SK-N-SH treated with all-trans-retinoic acid at 6 μM for 48 hours (cell line): ENCODE data around the gene CBLN3.

Experiments used
- ATAC-seq: fragments of 200-7000 bp; cut with Tn5 transposase; 3 replicates; pipeline ENCODE4 v1.9.1; 2020; ENCODE audit warnings: mild to moderate bottlenecking, moderate library complexity
- ARNTL ChIP-seq: fragments of 450-650 bp; formaldehyde crosslinking; IDR thresholded peaks from 2 replicates; pipeline ENCODE4 v1.5.0; 2020; ENCODE audit warnings: low read depth, mild to moderate bottlenecking, moderate library complexity, borderline replicate concordance
- BACH2 ChIP-seq: fragments of 250-450 bp; sonication (Bioruptor Pico); IDR thresholded peaks from 2 replicates; pipeline ENCODE4 v1.9.0; 2021; ENCODE audit warnings: mild to moderate bottlenecking, borderline replicate concordance
- CSDC2 ChIP-seq: fragments of 250-450 bp; sonication (Bioruptor Pico); IDR thresholded peaks from 2 replicates; pipeline ENCODE4 v1.5.0; 2020; ENCODE audit warnings: mild to moderate bottlenecking, moderate library complexity
- ESRRG ChIP-seq: fragments of 250-450 bp; sonication (Bioruptor Pico); IDR thresholded peaks from 2 replicates; pipeline ENCODE4 v1.6.1; 2021; ENCODE audit warnings: mild to moderate bottlenecking
- GLIS3 ChIP-seq: fragments of 250-450 bp; sonication (Bioruptor Pico); IDR thresholded peaks from 2 replicates; pipeline ENCODE4 v1.5.0; 2020; ENCODE audit warnings: mild to moderate bottlenecking, moderate library complexity
- ISL1 ChIP-seq: fragments of 250-450 bp; sonication (Bioruptor Pico); IDR thresholded peaks from 2 replicates; pipeline ENCODE4 v2.1.2; 2022; ENCODE audit warnings: mild to moderate bottlenecking, moderate library complexity
- OSR1 ChIP-seq: fragments of 250-450 bp; sonication (Bioruptor Pico); IDR thresholded peaks from 2 replicates; pipeline ENCODE4 v1.8.0; 2022; ENCODE audit warnings: moderate library complexity, mild to moderate bottlenecking, inconsistent platforms
- PPARA ChIP-seq: fragments of 250-450 bp; sonication (Bioruptor Pico); IDR thresholded peaks from 2 replicates; pipeline ENCODE4 v1.5.0; 2020; ENCODE audit warnings: mild to moderate bottlenecking, borderline replicate concordance
- RARB ChIP-seq: fragments of 250-450 bp; sonication (Bioruptor Pico); IDR thresholded peaks from 2 replicates; pipeline ENCODE4 v1.8.0; 2021; ENCODE audit warnings: mild to moderate bottlenecking, moderate library complexity
- SNAI2 ChIP-seq: fragments of 250-450 bp; sonication (Bioruptor Pico); IDR thresholded peaks from 2 replicates; pipeline ENCODE4 v1.5.0; 2020; ENCODE audit warnings: mild to moderate bottlenecking, moderate library complexity
- TCF4 ChIP-seq: fragments of 250-450 bp; sonication (Bioruptor Pico); IDR thresholded peaks from 2 replicates; pipeline ENCODE4 v1.8.0; 2021; ENCODE audit warnings: mild to moderate bottlenecking, moderate library complexity, borderline replicate concordance
- TOX ChIP-seq: fragments of 250-450 bp; sonication (Bioruptor Pico); IDR thresholded peaks from 2 replicates; pipeline ENCODE4 v1.8.0; 2021; ENCODE audit warnings: mild to moderate bottlenecking, moderate library complexity, borderline replicate concordance
- ZC3H10 ChIP-seq: fragments of 250-450 bp; sonication (Bioruptor Pico); IDR thresholded peaks from 2 replicates; pipeline ENCODE4 v1.5.1; 2021; ENCODE audit warnings: mild to moderate bottlenecking, moderate library complexity
- ZFP3 ChIP-seq: fragments of 250-450 bp; sonication (Bioruptor Pico); IDR thresholded peaks from 2 replicates; pipeline ENCODE4 v1.5.0; 2020; ENCODE audit warnings: mild to moderate bottlenecking, moderate library complexity
- ZFP30 ChIP-seq: fragments of 450-650 bp; formaldehyde crosslinking; IDR thresholded peaks from 2 replicates; pipeline ENCODE4 v1.5.0; 2022; ENCODE audit warnings: mild to moderate bottlenecking, moderate library complexity
- ZNF565 ChIP-seq: fragments of 450-650 bp; formaldehyde crosslinking; conservative IDR thresholded peaks from 2 replicates; pipeline ENCODE4 v1.5.0; 2020; ENCODE audit warnings: low read depth, mild to moderate bottlenecking, moderate library complexity
- ZNF70 ChIP-seq: fragments of 450-650 bp; formaldehyde crosslinking; IDR thresholded peaks from 2 replicates; pipeline ENCODE4 v1.5.0; 2020; ENCODE audit warnings: mild to moderate bottlenecking, moderate library complexity
- TF ChIP-seq, protein P1 (sequence below): fragments of 250-450 bp; sonication (Bioruptor Pico); IDR thresholded peaks from 2 replicates; pipeline ENCODE4 v1.5.1; 2020; ENCODE audit warnings: low read depth, mild to moderate bottlenecking, moderate library complexity
- TF ChIP-seq, protein P2 (sequence below): fragments of 250-450 bp; sonication (Bioruptor Pico); IDR thresholded peaks from 2 replicates; pipeline ENCODE4 v1.8.0; 2021; ENCODE audit warnings: low read depth, mild to moderate bottlenecking, moderate library complexity, borderline replicate concordance
- TF ChIP-seq, protein P3 (sequence below): fragments of 250-450 bp; sonication (Bioruptor Pico); IDR thresholded peaks from 2 replicates; pipeline ENCODE4 v1.8.0; 2020; ENCODE audit warnings: mild to moderate bottlenecking, moderate library complexity, borderline replicate concordance
- TF ChIP-seq, protein P4 (sequence below): fragments of 250-450 bp; sonication (Bioruptor Pico); IDR thresholded peaks from 2 replicates; pipeline ENCODE4 v1.5.1; 2021; ENCODE audit warnings: mild to moderate bottlenecking, moderate library complexity

Gene CBLN3

DNA sequence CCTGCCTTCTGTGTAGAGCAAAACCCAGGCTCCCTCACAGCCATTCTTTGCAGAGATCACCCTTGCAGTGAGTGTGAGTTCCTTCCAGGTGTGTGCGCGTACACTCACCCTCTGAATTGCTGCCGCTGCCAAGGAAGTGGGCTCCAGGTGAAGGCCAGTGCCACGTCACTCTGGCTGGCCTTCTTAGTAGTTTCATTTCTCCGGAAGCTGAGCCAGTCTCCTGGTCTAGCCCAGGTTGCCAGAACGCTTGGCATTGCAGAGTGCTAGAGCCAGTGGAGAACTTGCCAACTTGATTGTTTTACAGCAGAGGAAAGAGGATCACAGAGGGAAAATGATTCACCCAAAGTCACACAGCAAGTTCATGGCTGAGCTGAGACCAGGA lies 11.0 kb downstream of the CBLN3 start:
- TF ChIP-seq ZFP30 (CRISPR knock-in tag) (no peak), ZNF70 (CRISPR knock-in tag) (no peak), ZNF565 (CRISPR knock-in tag) (no peak), PPARA (CRISPR knock-in tag) (no peak)
- TF ChIP-seq, protein P1, sequence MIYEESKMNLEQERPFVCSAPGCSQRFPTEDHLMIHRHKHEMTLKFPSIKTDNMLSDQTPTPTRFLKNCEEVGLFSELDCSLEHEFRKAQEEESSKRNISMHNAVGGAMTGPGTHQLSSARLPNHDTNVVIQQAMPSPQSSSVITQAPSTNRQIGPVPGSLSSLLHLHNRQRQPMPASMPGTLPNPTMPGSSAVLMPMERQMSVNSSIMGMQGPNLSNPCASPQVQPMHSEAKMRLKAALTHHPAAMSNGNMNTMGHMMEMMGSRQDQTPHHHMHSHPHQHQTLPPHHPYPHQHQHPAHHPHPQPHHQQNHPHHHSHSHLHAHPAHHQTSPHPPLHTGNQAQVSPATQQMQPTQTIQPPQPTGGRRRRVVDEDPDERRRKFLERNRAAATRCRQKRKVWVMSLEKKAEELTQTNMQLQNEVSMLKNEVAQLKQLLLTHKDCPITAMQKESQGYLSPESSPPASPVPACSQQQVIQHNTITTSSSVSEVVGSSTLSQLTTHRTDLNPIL (CRISPR knock-in tag): no peak
- ATAC-seq: peak; percentile 37

GRCh38 chr14:24417832-24418491 lies 11.5 kb downstream of the CBLN3 start:
- ATAC-seq: no peak; the same call in 1 of the 3 replicates
- TF ChIP-seq ZFP30 (CRISPR knock-in tag) (no peak), ESRRG (no peak), ZFP3 (CRISPR knock-in tag) (no peak), RARB (no peak), ZNF70 (CRISPR knock-in tag) (no peak), BACH2 (no peak), ZC3H10 (CRISPR knock-in tag) (no peak), OSR1 (no peak), ARNTL (CRISPR knock-in tag) (no peak)
- TF ChIP-seq, protein P2, sequence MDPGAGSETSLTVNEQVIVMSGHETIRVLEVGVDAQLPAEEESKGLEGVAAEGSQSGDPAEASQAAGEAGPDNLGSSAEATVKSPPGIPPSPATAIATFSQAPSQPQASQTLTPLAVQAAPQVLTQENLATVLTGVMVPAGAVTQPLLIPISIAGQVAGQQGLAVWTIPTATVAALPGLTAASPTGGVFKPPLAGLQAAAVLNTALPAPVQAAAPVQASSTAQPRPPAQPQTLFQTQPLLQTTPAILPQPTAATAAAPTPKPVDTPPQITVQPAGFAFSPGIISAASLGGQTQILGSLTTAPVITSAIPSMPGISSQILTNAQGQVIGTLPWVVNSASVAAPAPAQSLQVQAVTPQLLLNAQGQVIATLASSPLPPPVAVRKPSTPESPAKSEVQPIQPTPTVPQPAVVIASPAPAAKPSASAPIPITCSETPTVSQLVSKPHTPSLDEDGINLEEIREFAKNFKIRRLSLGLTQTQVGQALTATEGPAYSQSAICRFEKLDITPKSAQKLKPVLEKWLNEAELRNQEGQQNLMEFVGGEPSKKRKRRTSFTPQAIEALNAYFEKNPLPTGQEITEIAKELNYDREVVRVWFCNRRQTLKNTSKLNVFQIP (CRISPR knock-in tag): no peak
- TF ChIP-seq, protein P3, sequence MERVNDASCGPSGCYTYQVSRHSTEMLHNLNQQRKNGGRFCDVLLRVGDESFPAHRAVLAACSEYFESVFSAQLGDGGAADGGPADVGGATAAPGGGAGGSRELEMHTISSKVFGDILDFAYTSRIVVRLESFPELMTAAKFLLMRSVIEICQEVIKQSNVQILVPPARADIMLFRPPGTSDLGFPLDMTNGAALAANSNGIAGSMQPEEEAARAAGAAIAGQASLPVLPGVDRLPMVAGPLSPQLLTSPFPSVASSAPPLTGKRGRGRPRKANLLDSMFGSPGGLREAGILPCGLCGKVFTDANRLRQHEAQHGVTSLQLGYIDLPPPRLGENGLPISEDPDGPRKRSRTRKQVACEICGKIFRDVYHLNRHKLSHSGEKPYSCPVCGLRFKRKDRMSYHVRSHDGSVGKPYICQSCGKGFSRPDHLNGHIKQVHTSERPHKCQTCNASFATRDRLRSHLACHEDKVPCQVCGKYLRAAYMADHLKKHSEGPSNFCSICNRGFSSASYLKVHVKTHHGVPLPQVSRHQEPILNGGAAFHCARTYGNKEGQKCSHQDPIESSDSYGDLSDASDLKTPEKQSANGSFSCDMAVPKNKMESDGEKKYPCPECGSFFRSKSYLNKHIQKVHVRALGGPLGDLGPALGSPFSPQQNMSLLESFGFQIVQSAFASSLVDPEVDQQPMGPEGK: no peak

DNA sequence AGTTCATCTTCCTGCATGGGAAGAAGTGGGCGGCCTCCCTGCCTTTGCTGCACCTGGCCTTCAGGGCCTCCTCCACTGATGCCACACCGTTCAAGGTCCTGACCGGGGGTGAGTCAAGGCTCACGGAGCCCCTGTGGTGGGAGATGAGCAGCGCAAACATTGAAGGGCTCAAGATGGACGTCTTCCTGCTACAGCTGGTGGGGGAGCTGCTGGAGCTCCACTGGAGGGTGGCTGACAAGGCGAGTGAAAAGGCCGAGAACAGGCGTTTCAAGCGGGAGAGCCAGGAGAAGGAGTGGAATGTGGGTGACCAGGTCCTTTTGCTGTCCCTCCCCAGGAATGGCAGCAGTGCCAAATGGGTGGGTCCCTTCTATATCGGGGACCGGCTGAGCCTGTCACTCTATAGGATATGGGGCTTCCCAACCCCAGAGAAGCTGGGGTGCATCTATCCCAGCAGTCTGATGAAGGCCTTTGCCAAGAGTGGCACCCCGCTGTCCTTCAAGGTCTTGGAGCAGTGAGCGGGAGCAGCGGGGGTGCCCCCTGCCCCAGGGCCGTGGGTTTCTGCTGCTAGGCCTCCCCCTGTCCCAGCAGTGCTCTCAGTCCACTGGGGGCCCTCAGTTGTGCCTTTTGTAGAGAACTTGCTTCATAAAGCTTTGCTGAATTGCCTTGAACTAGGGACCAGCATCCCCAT lies 12.4 kb downstream of the CBLN3 start:
- no peak for ATAC-seq
- TF ChIP-seq GLIS3 (CRISPR knock-in tag): no peak
- no peak for TF ChIP-seq ZFP30 (CRISPR knock-in tag)
- no peak for TF ChIP-seq TCF4
- TF ChIP-seq ZC3H10 (CRISPR knock-in tag): no peak
- no peak for TF ChIP-seq OSR1
- no peak for TF ChIP-seq CSDC2 (CRISPR knock-in tag)
- TF ChIP-seq SNAI2 (CRISPR knock-in tag): no peak
- no peak for TF ChIP-seq ESRRG
- TF ChIP-seq, protein P3: no peak
- TF ChIP-seq ZNF565 (CRISPR knock-in tag): no peak
- no peak for TF ChIP-seq RARB
- TF ChIP-seq TOX (CRISPR knock-in tag): no peak
- no peak for TF ChIP-seq BACH2
- TF ChIP-seq, protein P4, sequence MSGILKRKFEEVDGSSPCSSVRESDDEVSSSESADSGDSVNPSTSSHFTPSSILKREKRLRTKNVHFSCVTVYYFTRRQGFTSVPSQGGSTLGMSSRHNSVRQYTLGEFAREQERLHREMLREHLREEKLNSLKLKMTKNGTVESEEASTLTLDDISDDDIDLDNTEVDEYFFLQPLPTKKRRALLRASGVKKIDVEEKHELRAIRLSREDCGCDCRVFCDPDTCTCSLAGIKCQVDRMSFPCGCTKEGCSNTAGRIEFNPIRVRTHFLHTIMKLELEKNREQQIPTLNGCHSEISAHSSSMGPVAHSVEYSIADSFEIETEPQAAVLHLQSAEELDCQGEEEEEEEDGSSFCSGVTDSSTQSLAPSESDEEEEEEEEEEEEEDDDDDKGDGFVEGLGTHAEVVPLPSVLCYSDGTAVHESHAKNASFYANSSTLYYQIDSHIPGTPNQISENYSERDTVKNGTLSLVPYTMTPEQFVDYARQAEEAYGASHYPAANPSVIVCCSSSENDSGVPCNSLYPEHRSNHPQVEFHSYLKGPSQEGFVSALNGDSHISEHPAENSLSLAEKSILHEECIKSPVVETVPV (CRISPR knock-in tag): no peak
- no peak for TF ChIP-seq ISL1
- TF ChIP-seq, protein P2 (CRISPR knock-in tag): no peak
